H9 (cell line): Measurements from ENCODE around the gene VTA1. TPM values are rescaled to one million over a fixed set of nuclear protein-coding genes. Genes with fewer than 3 reads are reported as not detected.

Experiments
- DNase-seq: peaks from one replicate; pipeline ENCODE4 v3.0.0-alpha.2; 2017
- H2AFZ ChIP-seq: one replicate; pipeline ENCODE4 v1.6.1; 2013; ENCODE audit warnings: mild to moderate bottlenecking, low read length, control low read depth, moderate library complexity
- H2AK5ac ChIP-seq: 2 replicates; pipeline ENCODE4 v1.6.1; 2013; ENCODE audit warnings: low read length, control low read depth, mixed read lengths; ENCODE audit not compliant: insufficient read length
- H2BK120ac ChIP-seq: one replicate; pipeline ENCODE4 v1.6.1; 2013; ENCODE audit warnings: low read depth, mild to moderate bottlenecking, low read length, control low read depth, inconsistent platforms; ENCODE audit not compliant: poor library complexity, severe bottlenecking
- H2BK12ac ChIP-seq: 2 replicates; pipeline ENCODE4 v1.6.1; 2013; ENCODE audit warnings: low read length, control low read depth, mixed read lengths, low read depth; ENCODE audit not compliant: insufficient read length
- H2BK15ac ChIP-seq: 2 replicates; pipeline ENCODE4 v1.6.1; 2013; ENCODE audit warnings: low read depth, low read length, control low read depth
- H2BK20ac ChIP-seq: one replicate; pipeline ENCODE4 v1.6.1; 2013; ENCODE audit warnings: low read depth, mild to moderate bottlenecking, low read length, control low read depth, inconsistent platforms; ENCODE audit not compliant: poor library complexity, severe bottlenecking
- H2BK5ac ChIP-seq: 2 replicates; pipeline ENCODE4 v1.6.1; 2013; ENCODE audit warnings: low read length, control low read depth, mixed read lengths; ENCODE audit not compliant: insufficient read length
- H3K14ac ChIP-seq: 2 replicates; pipeline ENCODE4 v1.6.1; 2013; ENCODE audit warnings: low read length, control low read depth; ENCODE audit not compliant: insufficient read depth
- H3K18ac ChIP-seq: 2 replicates; pipeline ENCODE4 v1.6.1; 2013; ENCODE audit warnings: low read depth, mild to moderate bottlenecking, mixed read lengths, low read length, control low read depth; ENCODE audit not compliant: insufficient read length
- H3K23ac ChIP-seq: 2 replicates; pipeline ENCODE4 v1.6.1; 2013; ENCODE audit warnings: low read length, control low read depth, mixed read lengths, low read depth; ENCODE audit not compliant: insufficient read length
- H3K23me2 ChIP-seq: 2 replicates; pipeline ENCODE4 v1.6.1; 2013; ENCODE audit warnings: low read depth, mild to moderate bottlenecking, mixed read lengths, low read length, control low read depth; ENCODE audit not compliant: insufficient read length, poor library complexity, severe bottlenecking
- H3K27ac ChIP-seq: 2 replicates; pipeline ENCODE4 v1.5.1; 2013; ENCODE audit warnings: low read length, control low read depth, mixed read lengths, low read depth; ENCODE audit not compliant: insufficient read length
- H3K27me3 ChIP-seq: 2 replicates; pipeline ENCODE4 v1.6.1; 2013; ENCODE audit warnings: low read length, control low read depth, inconsistent platforms; ENCODE audit not compliant: insufficient read depth
- H3K4ac ChIP-seq: 2 replicates; pipeline ENCODE4 v1.6.1; 2013; ENCODE audit warnings: low read depth, mild to moderate bottlenecking, control low read depth, inconsistent platforms, low read length, moderate library complexity
- H3K4me1 ChIP-seq: 2 replicates; pipeline ENCODE4 v1.6.1; 2013; ENCODE audit warnings: low read length, control low read depth, inconsistent platforms; ENCODE audit not compliant: insufficient read depth
- H3K4me2 ChIP-seq: 2 replicates; pipeline ENCODE4 v1.6.1; 2013; ENCODE audit warnings: low read length, control low read depth, mixed read lengths; ENCODE audit not compliant: insufficient read length, insufficient read depth
- H3K56ac ChIP-seq: 2 replicates; pipeline ENCODE4 v1.6.1; 2013; ENCODE audit warnings: low read depth, mild to moderate bottlenecking, mixed read lengths, low read length, control low read depth; ENCODE audit not compliant: insufficient read length
- H3K79me1 ChIP-seq: 2 replicates; pipeline ENCODE4 v1.6.1; 2013; ENCODE audit warnings: low read depth, mild to moderate bottlenecking, moderate library complexity, low read length, control low read depth, inconsistent platforms; ENCODE audit not compliant: insufficient read depth, poor library complexity, severe bottlenecking
- H3K79me2 ChIP-seq: 2 replicates; pipeline ENCODE4 v1.6.1; 2013; ENCODE audit warnings: low read length, control low read depth, inconsistent platforms; ENCODE audit not compliant: insufficient read depth
- H3K9ac ChIP-seq: 2 replicates; pipeline ENCODE4 v1.6.1; 2013; ENCODE audit warnings: low read length, control low read depth, mixed read lengths; ENCODE audit not compliant: insufficient read length; ENCODE audit errors: extremely low read depth
- H3K9me3 ChIP-seq: one replicate; pipeline ENCODE4 v1.6.1; 2013; ENCODE audit warnings: low read depth, low read length, inconsistent platforms; ENCODE audit not compliant: control insufficient read depth
- H3T11ph ChIP-seq: one replicate; pipeline ENCODE4 v1.6.1; 2013; ENCODE audit warnings: mild to moderate bottlenecking, low read length, control low read depth, inconsistent platforms
- H4K20me1 ChIP-seq: one replicate; pipeline ENCODE4 v1.6.1; 2013; ENCODE audit not compliant: control insufficient read depth, insufficient read length, insufficient read depth
- H4K5ac ChIP-seq: 2 replicates; pipeline ENCODE4 v1.6.1; 2013; ENCODE audit warnings: low read depth, mild to moderate bottlenecking, mixed read lengths, low read length, control low read depth; ENCODE audit not compliant: insufficient read length
- H4K8ac ChIP-seq: replicated peaks from 2 replicates; pipeline ENCODE4 v1.6.1; 2013; ENCODE audit warnings: low read length, control low read depth, mixed read lengths, low read depth; ENCODE audit not compliant: insufficient read length
- H4K91ac ChIP-seq: 2 replicates; pipeline ENCODE4 v1.6.1; 2013; ENCODE audit warnings: low read depth, mild to moderate bottlenecking, moderate library complexity, mixed read lengths, low read length, control low read depth; ENCODE audit not compliant: insufficient read length
- H3K27ac Mint-ChIP-seq, 3 experiments: 2 replicates in 2 of 3; 3 replicates in 1 of 3; pipeline ENCODE4 v1.8.0; 2020 to 2021; ENCODE audit warnings: mixed read lengths in 3 of 3, mild to moderate bottlenecking in 1 of 3, moderate library complexity in 1 of 3
- H3K27me3 Mint-ChIP-seq: 2 replicates; pipeline ENCODE4 v1.8.0; 2021; ENCODE audit warnings: low read depth, mild to moderate bottlenecking, moderate library complexity, mixed read lengths
- H3K36me3 Mint-ChIP-seq, 3 experiments: 2 replicates in 2 of 3; 3 replicates in 1 of 3; pipeline ENCODE4 v1.8.0; 2020 to 2021; ENCODE audit warnings: low read depth in 3 of 3, mixed read lengths in 3 of 3; ENCODE audit not compliant: insufficient read depth in 1 of 3
- H3K4me1 Mint-ChIP-seq, 2 experiments: 2 replicates each; pipeline ENCODE4 v1.8.0; 2020; ENCODE audit warnings: mixed read lengths in 2 of 2
- H3K4me3 Mint-ChIP-seq, 2 experiments: 2 replicates in 1 of 2; 3 replicates in 1 of 2; pipeline ENCODE4 v1.8.0; 2020 to 2021; ENCODE audit warnings: mild to moderate bottlenecking in 2 of 2, mixed read lengths in 2 of 2, moderate library complexity in 1 of 2
- H3K9me3 Mint-ChIP-seq, 2 experiments: 2 replicates in 1 of 2; 3 replicates in 1 of 2; pipeline ENCODE4 v1.8.0; 2020; ENCODE audit warnings: mild to moderate bottlenecking in 2 of 2, mixed read lengths in 2 of 2, moderate library complexity in 1 of 2
- WGBS: extraction: QIAGEN DNeasy Blood & Tissue Kit; methylation state at CpG from one replicate; pipeline ENCODE4 v1.1.7; 2013; ENCODE audit warnings: missing lambda C conversion rate, low lambda C conversion rate, mixed read lengths; ENCODE audit not compliant: insufficient read length; ENCODE audit errors: extremely low coverage; 5-methylcytosine and 5-hydroxymethylcytosine counted together
- total RNA-seq: library from RNA; stranded (reverse); gene quantifications from 2 replicates; pipeline ENCODE4 v1.2.1, GENCODE V29; 2021
- TF ChIP-seq, protein P1 (sequence below): fragments of 200-600 bp; sonication (generic); conservative IDR thresholded peaks from 3 replicates; pipeline ENCODE4 v1.8.0; 2021; ENCODE audit warnings: antibody characterized with exemption, mild to moderate bottlenecking

The VTA1 gene
- total RNA-seq, 1 experiment from 2014 or later, result 63.1 TPM

DNA sequence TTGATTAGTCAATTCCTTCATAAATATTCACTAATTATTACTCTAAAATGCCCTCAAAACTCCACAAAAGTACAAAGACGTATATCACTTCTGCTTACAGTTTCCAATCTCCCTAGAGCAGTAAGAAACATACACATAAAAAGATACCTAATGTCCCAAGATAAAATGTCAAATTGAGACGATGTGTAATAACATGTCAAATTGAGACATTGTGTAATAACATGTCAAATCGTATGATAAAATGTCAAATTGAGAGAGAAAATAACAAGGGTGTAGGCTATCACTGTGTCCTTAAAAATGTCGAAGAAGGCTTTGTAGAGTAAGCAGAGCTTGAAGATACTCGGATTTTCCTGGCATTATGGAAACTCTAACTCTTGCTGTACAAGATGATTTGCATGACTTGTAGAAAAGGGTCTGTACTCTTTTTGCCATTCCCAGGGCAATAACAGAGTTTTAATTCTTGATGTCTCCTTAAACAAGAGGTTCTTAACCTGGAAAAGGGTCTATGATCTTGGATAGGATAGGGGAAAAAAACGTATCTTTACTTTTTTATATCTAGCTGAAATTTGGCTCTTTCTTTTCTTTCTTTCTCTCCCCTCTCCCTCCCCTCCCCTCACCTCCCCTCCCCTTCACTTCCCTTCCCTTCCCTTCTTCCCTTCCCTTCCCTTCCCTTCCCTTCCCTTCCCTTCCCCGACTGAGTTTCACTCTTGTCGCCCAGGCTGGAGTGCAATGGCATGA lies 87.1 kb downstream of the VTA1 start:
- Histone ChIP-seq H3K79me1 (no peaks in the 10 kb centered on the region), H4K20me1 (no peaks in the 10 kb centered on the region), H3K27ac (no peak overlapping the region), H3K4me1 (no peaks in the 10 kb centered on the region; the same call in 1 of the 2 replicates), H2BK5ac (no peak overlapping the region), H2BK15ac (no peak overlapping the region), H4K8ac (no peak overlapping the region), H3K23ac (no peak overlapping the region), H2BK20ac (no peak overlapping the region), H3K14ac (no peak overlapping the region), H3K23me2 (no peaks in the 10 kb centered on the region), H2AK5ac (no peak overlapping the region), H3K4me2 (no peak overlapping the region), H3T11ph (no peak overlapping the region), H2BK120ac (no peak overlapping the region), H3K18ac (no peak overlapping the region), H4K91ac (no peak overlapping the region), H2AFZ (no peak overlapping the region), H3K9ac (no peak overlapping the region), H4K5ac (no peak overlapping the region), H3K56ac (no peak overlapping the region), H3K27me3 (no peaks in the 10 kb centered on the region), H2BK12ac (no peak overlapping the region), H3K9me3 (no peaks in the 10 kb centered on the region), H3K79me2 (no peaks in the 10 kb centered on the region), H3K4ac (no peak overlapping the region)
- Mint-ChIP-seq H3K9me3 (peaks cover 5 to 6% of the 10 kb centered on the region in 2 experiments; a peak in 2 of 5 replicates), H3K4me3 (no peak overlapping the region), H3K4me1 (peaks cover 21 to 24% of the 10 kb centered on the region in 2 experiments), H3K36me3 (no peaks in the 10 kb centered on the region), H3K27ac (no peak overlapping the region), H3K27me3 (no peaks in the 10 kb centered on the region)
- DNase-seq, result no peak
- TF ChIP-seq, protein P1, sequence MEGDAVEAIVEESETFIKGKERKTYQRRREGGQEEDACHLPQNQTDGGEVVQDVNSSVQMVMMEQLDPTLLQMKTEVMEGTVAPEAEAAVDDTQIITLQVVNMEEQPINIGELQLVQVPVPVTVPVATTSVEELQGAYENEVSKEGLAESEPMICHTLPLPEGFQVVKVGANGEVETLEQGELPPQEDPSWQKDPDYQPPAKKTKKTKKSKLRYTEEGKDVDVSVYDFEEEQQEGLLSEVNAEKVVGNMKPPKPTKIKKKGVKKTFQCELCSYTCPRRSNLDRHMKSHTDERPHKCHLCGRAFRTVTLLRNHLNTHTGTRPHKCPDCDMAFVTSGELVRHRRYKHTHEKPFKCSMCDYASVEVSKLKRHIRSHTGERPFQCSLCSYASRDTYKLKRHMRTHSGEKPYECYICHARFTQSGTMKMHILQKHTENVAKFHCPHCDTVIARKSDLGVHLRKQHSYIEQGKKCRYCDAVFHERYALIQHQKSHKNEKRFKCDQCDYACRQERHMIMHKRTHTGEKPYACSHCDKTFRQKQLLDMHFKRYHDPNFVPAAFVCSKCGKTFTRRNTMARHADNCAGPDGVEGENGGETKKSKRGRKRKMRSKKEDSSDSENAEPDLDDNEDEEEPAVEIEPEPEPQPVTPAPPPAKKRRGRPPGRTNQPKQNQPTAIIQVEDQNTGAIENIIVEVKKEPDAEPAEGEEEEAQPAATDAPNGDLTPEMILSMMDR, result no peak
- no CpG with 5 or more reads among the region's 8 CpGs for WGBS
